ENCODE results near the gene SLC38A4.

Gene SLC38A4

DNA sequence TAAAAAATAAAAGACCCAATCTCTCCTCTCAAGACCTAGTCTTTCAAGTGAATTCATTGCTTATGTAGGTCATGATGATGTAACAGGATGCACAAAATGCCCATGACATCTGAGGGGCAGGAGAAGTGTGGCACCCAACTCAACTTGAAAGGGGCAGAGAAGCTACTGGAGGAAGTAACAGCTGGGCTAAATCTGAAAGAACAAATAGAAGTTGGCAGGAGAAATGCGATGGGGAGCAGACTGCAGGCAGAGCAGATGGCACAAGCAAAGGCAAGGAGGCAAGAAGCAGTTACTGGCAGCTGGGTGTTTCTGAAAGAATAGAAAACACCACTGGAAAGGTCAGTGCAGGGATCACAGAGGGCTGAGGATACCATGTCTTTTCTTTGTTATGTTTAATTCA lies 14.6 kb downstream of the SLC38A4 start:
- no peak for DNase-seq

DNA sequence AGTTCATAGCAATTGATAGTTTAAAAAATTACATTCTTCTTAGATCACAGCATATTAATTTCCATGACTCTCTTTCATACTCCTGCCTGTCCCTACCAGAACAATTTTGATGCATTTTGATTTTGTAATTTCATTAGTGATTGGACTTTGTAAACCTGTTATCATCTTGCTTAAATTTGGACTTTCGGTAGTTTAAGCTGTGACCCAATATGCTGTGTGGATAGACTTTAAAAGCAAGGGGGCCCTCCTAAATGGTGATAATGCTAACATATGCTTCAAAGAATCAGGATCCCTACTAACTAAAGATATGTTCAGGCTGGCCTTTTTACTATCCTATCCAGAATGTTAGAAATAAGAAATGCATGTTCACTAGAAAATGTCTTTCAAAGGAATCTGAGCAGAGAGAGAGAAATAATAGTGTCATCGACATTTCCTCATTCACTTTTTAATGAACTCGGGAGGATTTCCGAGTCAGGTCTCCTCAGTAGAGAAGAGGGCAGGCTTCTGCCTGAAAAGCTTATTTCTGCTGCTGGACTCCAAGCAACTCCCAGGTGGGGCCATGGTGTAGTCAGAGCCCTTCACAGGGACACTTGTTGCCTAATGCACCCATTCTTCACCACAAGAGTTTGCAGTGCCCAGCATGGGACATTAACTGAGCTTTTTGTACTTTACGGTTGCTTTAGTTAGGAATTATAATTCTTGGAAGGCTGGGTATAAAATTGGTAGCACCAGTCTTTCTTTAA lies 16.7 kb downstream of the SLC38A4 start:
- no peak for DNase-seq

DNA sequence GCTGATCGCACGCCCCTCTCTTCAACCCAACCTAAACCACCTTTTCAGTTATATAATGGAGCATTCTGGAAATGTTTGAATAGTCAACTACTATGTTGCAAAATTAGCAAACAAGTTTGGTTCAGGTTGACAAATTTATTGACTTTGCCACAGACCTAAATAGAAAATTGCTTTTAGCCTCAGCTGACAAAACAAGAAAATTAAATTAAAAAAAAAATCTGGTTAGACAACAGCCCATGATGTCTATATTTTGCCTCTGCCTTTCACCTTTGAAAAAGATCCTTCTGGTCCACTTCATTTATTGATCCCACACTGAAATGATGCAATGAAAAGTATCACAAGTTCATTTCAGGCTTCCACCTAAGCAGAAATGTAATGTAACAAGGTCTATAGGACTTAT lies 17.5 kb downstream of the SLC38A4 start:
- no peak for DNase-seq

DNA sequence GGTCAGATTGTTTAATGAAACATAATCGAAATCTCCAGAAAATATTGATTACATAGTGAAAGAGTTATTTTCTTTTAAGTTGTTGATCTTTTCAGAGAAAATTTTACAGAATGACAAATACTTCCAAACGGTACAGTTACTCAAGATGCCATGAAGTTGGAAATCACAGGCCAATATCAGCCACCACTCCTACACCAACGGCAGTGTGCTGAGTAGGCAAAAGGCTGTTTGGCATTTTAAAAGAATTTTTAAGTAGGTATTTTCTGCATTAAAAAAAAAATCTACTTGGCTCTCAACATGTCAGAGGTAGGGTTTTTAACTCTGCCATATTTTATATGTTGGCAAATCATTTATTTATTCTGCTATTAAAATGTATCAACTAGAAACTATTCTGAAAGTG lies 21.7 kb downstream of the SLC38A4 start:
- no peak for DNase-seq

DNA sequence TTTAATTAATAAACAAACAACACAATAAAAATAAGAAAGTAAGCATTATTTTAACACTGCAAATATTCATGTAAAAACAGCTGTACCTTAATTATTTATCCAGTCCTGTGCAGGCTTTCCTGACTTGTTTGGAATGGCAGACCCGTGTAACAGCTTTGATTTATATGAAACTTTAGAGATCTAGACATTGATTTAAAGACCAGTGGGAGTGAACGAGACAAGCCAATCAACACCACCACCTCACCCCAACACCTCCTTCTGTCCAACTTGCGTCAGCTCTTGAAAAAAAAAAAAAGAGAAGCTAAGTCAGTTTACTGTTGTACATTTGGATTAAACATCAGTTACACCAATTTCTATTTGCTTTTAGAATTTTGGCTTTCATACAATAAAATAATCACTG lies 22.3 kb downstream of the SLC38A4 start:
- DNase-seq, result no peak

DNA sequence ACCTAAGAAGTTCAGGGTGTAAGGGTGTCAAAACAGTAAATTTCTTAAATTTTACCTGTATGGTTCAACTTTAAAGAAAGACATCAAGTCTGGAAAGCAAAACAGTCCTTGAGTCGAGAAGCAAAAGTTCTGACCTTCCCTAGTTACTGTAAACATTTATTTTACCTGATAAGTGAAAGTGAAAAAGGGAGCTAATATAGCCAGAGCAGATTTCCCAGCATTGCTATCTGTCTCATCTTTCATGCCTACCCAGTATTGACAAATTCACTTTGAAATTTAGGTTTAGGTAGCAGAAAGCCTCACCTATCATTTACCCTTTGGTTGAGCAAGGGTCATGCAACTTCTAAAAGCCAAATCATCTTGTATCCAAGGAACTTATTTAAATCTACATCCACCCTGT lies 24.5 kb downstream of the SLC38A4 start:
- no peak for DNase-seq

DNA sequence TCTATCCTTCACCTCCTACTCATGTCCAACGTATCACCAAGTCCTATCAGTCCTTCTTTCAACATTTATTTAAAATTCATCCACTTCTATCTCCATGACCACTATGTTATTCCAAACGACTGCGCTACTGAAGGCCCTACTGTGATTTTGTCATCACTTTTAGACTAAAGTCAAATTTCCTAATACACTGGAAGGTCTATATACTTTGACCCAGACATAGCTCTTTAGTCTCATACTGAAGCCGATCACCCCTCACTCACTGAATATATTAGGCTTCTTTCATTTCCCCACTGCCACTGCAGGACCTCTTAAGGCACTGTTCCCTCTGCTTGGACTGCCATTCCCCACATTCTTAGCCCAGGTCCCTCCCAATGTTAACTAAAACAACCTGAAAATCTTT lies 25.6 kb downstream of the SLC38A4 start:
- no peak for DNase-seq

DNA sequence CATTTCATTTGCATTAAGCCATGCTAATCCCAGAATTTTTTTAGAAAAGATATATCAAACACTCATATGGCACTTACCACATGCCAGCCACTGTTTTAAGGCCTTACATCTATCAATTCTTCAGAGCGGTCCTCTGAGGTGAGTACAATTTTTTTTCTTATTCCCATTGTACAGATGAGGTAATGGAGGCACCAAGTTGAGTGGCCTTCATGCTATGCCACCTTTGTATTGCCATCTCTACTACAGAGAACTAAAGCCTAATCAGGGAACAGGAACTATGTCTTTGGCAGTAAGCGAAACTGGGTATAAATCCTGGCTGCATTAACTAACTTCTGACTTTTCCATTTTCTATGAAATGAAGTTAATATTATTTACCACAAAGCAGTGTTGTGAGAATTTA lies 27.1 kb downstream of the SLC38A4 start:
- DNase-seq, result no peak

DNA sequence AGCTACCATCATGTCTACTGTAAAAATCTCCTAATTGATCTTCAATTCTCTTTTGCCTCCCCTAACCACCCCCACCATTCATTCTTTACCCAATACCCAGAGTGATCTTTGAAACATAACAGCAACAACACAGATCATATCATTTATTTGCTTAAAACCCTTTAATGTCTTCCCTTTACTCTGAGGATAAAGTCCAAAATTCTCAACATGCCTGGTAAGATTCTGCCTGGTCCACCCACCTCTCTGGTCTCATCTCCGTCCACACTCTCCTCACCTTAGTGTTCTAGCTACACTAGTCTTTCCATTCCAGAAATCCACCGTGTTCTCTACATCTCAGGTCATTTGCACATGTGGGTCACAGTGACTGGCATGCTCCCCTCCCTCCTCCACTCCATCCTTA lies 27.7 kb downstream of the SLC38A4 start:
- DNase-seq, result no peak

DNA sequence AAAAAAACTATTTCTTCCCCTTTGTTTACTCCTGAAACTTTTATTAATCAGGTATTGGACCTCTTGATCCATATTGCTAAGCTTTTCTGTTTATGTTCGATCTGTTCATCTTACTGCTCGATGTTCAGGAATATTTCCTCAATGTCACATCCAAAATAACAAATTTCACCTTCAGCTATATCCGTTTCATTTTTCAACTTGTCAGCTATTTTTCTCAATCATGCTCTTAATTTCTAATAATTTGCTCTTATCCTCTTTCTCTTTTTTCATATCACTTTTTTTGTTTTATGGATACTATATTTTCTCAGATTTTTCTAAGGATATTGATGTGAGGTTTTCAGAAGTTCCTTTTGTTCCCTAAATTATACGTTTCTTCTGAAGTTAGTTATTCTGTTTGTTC lies 29.8 kb downstream of the SLC38A4 start:
- DNase-seq, result no peak

DNA sequence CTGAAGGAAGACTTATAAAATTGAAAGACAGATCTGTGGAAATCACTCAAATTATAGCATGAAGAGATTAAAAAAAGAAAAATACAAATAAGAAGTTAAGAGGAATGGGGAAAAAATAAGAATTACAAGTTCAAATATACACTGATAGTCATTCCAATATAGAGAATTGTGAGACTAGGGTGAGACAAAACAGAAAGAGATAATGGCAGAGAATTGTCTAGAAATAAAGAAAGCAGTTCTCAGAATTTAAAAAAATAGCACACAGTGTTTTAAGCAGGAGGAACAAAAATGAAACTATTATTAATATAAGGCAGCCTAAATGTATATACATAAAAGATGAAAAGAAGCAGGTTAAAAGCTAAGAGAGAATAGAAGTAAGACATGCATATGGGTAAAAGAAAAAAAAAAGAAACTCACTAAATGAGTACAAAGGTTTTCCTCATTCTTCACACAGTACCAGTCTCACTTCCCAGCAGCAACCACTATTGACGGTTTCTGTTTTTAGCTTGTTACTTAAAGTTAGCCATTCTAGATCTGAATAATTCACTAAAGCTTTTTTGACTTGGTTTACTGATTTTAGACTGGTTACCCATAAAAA lies 31.1 kb downstream of the SLC38A4 start:
- DNase-seq, result no peak

DNA sequence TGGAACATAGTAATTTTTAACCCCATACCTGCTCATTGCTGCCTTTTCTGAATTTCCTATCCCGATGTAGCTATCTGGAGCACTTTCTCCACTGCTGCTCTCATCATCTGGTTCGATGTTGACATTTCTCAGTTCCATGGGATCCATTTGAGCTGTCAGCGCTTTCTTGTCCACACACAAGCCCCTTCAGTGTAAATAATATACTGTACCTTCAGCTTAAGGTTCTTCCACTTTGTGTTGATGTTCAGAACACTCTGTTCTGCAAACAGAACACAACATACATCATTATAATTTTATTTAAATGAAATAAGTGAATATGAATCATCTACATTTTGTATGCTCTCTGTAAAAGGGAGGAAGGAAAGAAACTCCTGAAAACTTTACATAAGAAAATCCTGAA lies 32.9 kb downstream of the SLC38A4 start:
- DNase-seq, result no peak

DNA sequence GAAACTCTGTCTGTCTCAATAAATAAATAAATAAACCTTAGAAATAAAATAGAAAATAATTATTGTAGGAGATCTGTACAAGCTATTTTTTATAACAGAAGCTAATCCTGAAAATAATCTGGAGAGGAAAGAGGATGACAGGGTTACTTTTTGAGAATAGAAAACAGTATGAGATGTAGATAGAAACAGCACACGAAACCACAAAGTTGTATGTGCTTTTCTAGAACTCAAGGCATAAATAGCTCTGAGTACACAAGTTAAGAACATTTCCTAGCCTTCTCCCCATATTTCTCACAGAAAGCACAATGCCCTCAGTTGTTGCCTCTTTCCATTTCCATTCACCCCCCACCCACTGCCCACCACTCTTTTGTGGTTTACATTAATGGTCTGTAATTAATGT lies 35.7 kb downstream of the SLC38A4 start:
- no peak for DNase-seq

DNA sequence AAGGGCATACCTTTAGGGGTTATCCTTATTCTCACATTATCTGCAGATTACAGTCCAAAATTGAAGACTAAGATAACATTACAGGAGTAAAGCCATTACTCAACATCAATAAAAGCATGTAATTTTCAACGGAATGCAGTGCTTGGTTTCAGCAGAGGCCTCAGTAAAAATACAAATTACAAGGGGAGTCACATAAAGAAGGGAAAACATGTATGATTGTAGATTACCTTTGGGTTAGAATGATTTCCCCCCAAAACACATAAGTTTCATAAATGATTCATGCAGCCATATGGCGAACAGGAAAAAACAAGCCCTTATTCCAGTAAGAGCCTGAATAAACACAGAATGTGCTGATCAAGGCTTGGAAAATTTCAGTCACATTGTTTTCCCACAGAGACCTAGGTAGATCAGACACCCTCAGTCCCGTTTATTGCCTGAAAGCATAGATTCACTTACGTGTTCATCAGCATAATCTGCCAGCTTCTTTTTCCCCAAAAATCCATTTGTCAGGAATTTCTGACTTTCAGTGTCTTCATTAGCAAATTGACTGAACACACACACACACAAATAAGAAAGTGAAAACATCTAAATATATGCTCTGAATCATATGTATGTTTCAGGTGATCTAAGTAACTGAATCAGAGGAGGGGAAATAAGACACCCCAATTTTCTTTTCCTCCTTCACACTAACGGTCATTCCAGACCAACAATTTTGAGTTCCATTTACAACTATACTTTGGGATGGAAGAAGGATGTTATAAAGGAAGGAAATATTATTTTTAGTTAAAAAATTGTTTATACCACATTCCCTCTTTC lies 37.5 kb downstream of the SLC38A4 start:
- no peak for DNase-seq

DNA sequence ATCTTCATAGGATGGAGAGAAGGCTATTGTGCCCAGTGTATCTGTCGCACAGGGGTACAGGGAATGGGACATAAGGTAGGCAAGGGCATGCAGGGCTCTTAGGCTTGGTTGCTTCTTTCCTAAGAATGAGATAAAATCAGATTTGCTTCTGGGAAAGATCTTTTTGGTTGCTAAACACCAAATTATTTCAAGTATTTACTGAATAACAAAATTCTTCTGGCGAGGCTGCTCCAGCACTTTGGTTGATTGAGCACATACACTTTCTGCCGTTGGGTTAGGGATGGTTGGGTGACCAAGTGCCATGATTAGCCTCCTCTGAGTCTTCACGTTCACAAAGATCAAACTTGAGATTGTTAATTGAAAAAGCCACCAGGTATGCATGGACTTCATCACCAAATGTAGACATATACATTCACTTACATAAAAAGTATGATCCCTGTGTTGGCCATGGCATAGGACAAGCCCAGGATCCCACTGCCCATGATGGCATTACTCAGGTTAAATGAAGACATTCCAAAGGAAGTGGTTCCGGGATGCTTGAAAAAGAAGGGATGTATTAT lies 38.2 kb downstream of the SLC38A4 start:
- no peak for DNase-seq

DNA sequence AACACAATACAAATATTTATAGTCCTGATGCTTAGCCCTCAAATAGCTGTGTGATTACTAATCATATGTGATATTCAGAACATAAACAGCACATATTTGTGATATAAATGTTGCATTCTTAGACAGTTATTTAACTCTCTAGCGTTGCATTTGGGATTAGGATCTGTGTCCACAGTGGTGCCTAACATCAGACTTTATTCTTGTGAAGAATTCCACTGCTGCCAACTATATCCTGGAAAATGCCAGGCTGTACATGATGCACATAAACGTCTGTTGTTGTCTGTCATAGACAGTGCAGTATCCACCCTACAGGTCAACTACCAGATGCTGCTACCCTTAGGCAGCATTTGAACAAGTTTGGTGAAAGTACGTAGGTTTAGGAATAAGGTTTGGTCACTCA lies 39.0 kb downstream of the SLC38A4 start:
- DNase-seq, result no peak

DNA sequence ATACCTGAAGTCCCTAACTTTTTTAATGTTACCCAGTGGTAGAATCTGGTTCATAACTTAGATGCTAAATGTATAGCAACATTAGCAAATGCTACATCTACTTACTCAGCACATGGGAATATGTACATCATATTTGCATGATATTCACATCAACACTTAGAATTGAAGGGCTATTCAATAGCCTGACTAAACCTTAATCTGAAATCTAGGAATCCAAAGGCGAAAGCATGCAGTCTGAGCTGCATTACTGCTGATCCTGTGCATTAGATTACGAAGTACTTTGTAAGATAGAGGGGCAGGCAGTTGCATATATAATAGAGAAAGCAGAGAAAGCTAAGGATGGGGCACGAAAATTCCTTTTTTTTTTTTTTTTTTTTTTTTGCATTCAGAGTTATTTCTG lies 40.4 kb downstream of the SLC38A4 start:
- DNase-seq, result no peak

DNA sequence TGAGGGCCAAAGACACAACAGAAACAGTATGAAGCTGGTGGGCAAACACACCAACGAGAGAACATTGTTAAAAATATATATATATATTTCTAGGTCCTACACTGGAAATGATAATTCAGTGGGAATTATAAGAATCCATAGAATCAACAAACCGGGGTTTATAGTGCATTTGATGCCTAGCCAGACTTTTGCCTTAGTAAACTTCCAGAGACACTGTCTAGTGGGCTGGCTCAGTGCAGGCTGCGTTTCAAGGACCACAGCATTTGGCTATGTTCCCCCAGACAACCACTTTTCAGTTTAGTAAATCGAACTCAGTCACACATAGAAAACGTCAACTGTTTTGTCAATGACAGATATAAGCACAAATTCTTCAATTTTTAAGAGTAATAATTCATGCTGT lies 41.9 kb downstream of the SLC38A4 start:
- DNase-seq, result no peak

DNA sequence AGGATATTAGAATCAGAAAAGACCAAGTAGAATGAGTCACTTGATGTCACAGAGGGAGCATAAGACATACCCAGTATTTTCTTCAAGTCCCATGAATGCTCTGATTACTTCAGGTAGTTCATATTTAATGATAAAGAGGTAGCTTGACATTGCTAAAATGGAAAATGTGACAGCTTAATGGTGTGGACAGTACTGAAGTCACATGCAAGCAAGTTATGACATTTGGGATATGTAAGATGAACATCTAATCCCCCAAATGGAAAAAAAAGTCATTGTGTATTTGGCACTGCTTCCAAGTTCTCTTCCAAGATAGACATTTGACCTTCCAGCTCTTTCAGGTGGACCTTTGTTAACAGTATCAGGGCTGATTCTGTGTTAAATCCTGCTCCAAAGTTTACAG lies 45.9 kb downstream of the SLC38A4 start:
- DNase-seq, result no peak

DNA sequence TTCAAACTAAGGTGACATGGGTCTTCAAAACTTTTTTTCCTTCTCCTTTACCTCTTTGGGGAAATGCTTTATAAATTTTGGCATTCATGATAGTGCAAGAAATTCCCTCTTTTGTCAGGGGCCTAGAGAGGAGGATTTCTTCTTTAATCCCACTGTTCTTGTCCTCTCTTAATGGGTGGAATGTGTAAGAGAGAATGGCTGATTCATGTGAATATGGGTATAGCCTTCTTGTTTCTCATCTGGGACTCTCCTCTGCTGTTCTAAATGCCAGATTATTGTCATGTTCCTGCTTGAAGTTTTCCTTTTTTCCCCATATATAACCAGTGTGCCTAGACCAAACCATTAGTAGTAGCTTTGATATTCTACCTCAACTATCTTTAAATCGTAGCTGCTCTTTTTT lies 46.7 kb downstream of the SLC38A4 start:
- no peak for DNase-seq

DNA sequence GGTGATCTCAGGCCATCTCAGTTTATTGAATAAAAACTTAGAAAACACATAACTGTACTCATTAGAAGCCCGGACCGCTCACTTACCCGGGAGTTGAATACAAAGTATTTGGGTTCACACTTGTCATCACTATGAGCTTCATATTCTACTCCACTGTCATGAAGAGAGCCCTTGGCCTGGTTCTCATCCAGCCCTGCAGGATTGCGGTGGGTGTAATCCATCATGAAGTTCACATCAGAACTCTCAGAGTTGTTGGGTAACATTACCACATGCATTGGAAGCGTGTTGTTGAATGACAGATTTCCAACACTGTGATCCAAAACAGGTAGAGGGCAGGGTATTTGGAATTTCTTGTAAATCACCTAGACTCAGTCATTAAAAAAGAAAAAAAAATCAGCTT lies 47.4 kb downstream of the SLC38A4 start:
- DNase-seq, result no peak

DNA sequence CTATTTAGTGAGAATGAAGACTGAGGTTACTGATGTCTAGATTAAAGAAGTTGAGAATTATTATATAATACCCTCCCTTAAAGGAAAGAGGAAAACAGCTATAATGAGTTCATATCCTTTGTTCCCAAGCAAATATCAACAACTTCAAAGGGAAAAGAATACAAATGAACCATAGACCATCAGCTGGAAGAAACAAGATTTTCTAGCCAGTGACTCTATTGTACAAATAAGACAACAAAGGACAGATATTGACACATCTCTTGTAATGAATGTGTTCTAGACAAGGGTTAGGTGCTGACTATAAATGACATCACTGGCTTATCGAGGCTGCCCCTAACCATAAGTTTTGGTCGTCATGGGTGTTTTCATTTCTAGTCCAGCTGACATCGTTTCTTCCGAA lies 48.2 kb downstream of the SLC38A4 start:
- DNase-seq, result no peak

DNA sequence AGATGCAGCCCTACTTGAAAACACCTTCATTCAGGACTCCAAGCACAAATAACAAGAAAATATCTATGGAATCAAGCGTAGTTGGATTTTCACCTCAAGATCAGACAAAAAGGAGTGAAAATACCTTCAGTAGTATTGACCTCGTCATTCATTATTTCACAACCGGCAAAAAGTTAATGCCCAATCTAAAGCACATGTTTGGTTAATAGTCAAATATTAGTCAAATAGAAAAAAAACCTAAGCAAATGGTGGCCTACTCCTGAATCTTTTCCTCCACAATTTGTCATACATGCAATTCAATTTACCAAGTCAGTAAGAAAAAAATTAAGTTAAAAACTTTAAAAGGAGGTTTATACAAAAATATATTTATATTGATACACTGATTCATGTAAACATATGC lies 50.0 kb downstream of the SLC38A4 start:
- no peak for DNase-seq

DNA sequence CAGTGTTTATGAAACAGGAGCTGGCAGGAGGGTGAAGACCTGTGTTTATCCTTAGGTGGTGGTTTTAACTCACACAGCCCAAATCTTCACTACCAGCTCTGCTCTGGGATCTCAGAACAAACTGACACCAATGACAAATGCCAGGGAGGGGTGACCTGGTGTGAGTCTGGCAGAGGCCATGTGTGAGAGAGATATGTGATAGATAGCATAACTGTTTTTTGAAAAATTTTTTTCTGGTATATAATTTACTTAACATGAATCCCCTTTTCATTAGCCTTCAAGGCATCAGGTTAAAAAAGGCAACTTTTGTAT lies 51.5 kb downstream of the SLC38A4 start:
- DNase-seq, result no peak
